H1 (cell line): ENCODE measurements around the gene TTLL7. TPM values are rescaled to one million over a fixed set of nuclear protein-coding genes. Genes with fewer than 3 reads are reported as not detected.

Source experiments
- ASH2L ChIP-seq: fragments of 200-600, 300-600 bp; sonication (generic); IDR thresholded peaks from one replicate; pipeline ENCODE4 v1.7.1; 2017; ENCODE audit warnings: low read length
- BCL11A ChIP-seq, 2 experiments: IDR thresholded peaks; one replicate each; pipeline ENCODE4 v1.6.1; 2011; ENCODE audit warnings: low read depth in 2 of 2, low read length in 2 of 2, mild to moderate bottlenecking in 2 of 2
- CBX5 ChIP-seq: fragments of 300-800, 300-1000 bp; sonication (generic); IDR thresholded peaks from 2 replicates; pipeline ENCODE4 v1.7.1; 2016; ENCODE audit warnings: antibody characterized with exemption, low read length, low read depth
- SUZ12 ChIP-seq: fragments of 200-600 bp; sonication (generic); IDR thresholded peaks from 2 replicates; pipeline ENCODE4 v1.6.1; 2012; ENCODE audit warnings: mild to moderate bottlenecking, inconsistent platforms, low read length, moderate library complexity, mixed read lengths
- ZNF274 ChIP-seq: IDR thresholded peaks from 2 replicates; pipeline ENCODE4 v1.7.0; 2012; ENCODE audit warnings: low read length, borderline replicate concordance; ENCODE audit errors: extremely low read depth
- polyA plus RNA-seq, 7 experiments: library from polyadenylated mRNA; depleted of rRNA in 3 of 7; stranded (reverse) in 5 of 7; unstranded in 2 of 7; fragments of >200 nt in 5 of 7; fragments of 200-250 nt in 2 of 7; gene quantifications; 1 replicate in 5 of 7; 2 replicates in 1 of 7; 4 replicates in 1 of 7; pipeline versions ENCODE4 v1.2.1 to v1.2.3, GENCODE V29; 2011 to 2013; ENCODE audit warnings: missing spikeins in 2 of 7, mixed read lengths in 2 of 7
- total RNA-seq: library from RNA; stranded (reverse); fragmentation: NEBNext Ultra II Directional; extraction: Animal tissue kit (Norgen Biotek cat#: 25700); gene quantifications from 2 replicates; pipeline ENCODE4 v1.2.1, GENCODE V29; 2021

TTLL7 gene
- total and polyA plus RNA-seq, 2 of the 8 experiments (the other 6 are each of a cell fraction or from before 2014, with no cell fraction given), result 1.9 to 7.9 TPM

DNA sequence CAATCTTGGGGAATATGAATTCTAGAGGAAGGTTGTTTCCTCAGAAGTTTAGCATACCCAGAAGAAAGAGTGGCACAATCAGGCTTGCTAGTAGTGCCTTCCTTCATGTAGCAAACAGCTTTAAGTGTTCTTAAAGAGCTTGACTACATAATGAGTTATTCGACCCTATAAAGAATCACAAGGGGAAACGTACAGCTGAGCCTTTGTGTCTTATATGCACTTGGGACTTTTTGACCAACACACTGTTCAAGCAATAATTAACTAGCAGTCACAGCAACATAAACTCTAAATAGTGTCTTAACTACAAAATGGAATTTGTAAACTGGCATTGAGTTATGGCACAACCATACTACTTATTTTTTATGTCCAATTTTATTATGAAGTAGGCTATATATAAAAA, 86.1 kb downstream of the TTLL7 start (continued):
- TF ChIP-seq BCL11A (IDR thresholded peaks at IDR 0.05; ENCODE audit: low read depth in 2 of 2, low read length in 2 of 2) (no peak), ASH2L (no peak), SUZ12 (no peak), CBX5 (no peak), ZNF274 (no peak)
